HCT116 (cell line): Measurements from ENCODE around the gene ESM1. TPM values are rescaled to one million over a fixed set of nuclear protein-coding genes. Genes with fewer than 3 reads are reported as not detected.

Experiments
- ATAC-seq: fragments of 200-7000 bp; cut with Tn5 transposase; 2 replicates; pipeline ENCODE4 v1.9.1; 2020; ENCODE audit warnings: mild to moderate bottlenecking, moderate library complexity
- BruUV-seq: library from RNA; stranded (reverse); fragments of 400-500 nt; replicated peaks from 2 replicates; lab custom pipeline; 2021; lab: Mats Ljungman, UMichigan
- CTCF ChIA-PET: fragments of 300-600 bp; sonication (Branson Sonifier 250); formaldehyde crosslinking; loops from one replicate; lab custom pipeline; 2021; ENCODE audit warnings: antibody characterized with exemption; lab: Charles Lee
- POLR2A ChIA-PET: fragments of 300-600, 350-600 bp; sonication (Branson Sonifier 250); formaldehyde crosslinking; loops from one replicate; lab custom pipeline; 2021; ENCODE audit warnings: antibody characterized with exemption; lab: Charles Lee
- RAD21 ChIA-PET, 2 experiments: fragments of 300-600 bp; sonication (Branson Sonifier 250); formaldehyde crosslinking; loops; one replicate each; lab custom pipeline; 2023; ENCODE audit warnings: low total read pairs in 2 of 2; ENCODE audit not compliant: uncharacterized antibody in 2 of 2, unreplicated experiment in 2 of 2, low non-redundant PET in 1 of 2; lab: Charles Lee
- DNase-seq: peaks from one replicate; pipeline ENCODE4 v3.0.0-alpha.2; 2010; ENCODE audit warnings: low read depth, low spot score
- H2AFZ ChIP-seq: fragments of 200-600 bp; shearing (Covaris generic), sonication (generic); 2 replicates; pipeline ENCODE4 v1.6.1; 2017; ENCODE audit warnings: low read depth, mixed run types, mixed read lengths, antibody characterized with exemption, low read length; ENCODE audit not compliant: poor library complexity, severe bottlenecking
- H3K27ac ChIP-seq: 2 replicates; pipeline ENCODE4 v1.5.1; 2012; ENCODE audit warnings: low read depth, low read length
- H3K27me3 ChIP-seq: fragments of 200-600 bp; sonication (generic); 2 replicates; pipeline ENCODE4 v1.6.1; 2016; ENCODE audit warnings: mixed run types, low read length, mixed read lengths; ENCODE audit not compliant: insufficient read depth
- H3K36me3 ChIP-seq, 2 experiments: fragments of 200-500 bp in 1 of 2; fragments of 200-600 bp in 1 of 2; sonication (Bioruptor generic) in 1 of 2; sonication (generic) in 1 of 2; 2 replicates each; pipeline versions ENCODE4 v1.5.1 to v1.6.1; 2014 to 2016; ENCODE audit warnings: low read length in 2 of 2, inconsistent platforms in 1 of 2, mixed read lengths in 1 of 2, mixed run types in 1 of 2; ENCODE audit not compliant: insufficient read depth in 2 of 2, control insufficient read depth in 1 of 2
- H3K4me1 ChIP-seq, 2 experiments: fragments of 200-600 bp in 1 of 2; sonication (generic) in 1 of 2; 2 replicates each; pipeline versions ENCODE4 v1.5.1 to v1.6.1; 2012 to 2017; ENCODE audit warnings: low read length in 2 of 2, inconsistent platforms in 1 of 2, mild to moderate bottlenecking in 1 of 2, mixed read lengths in 1 of 2, mixed run types in 1 of 2, moderate library complexity in 1 of 2; ENCODE audit not compliant: insufficient read depth in 2 of 2, control insufficient read depth in 1 of 2
- H3K4me2 ChIP-seq: fragments of 200-600 bp; sonication (generic); 2 replicates; pipeline ENCODE4 v1.6.1; 2017; ENCODE audit warnings: mixed run types, low read length, mixed read lengths
- H3K4me3 ChIP-seq, 2 experiments: fragments of 200-600 bp in 1 of 2; sonication (generic) in 1 of 2; replicated peaks in 1 of 2; 2 replicates each; pipeline ENCODE4 v1.5.1; 2011 to 2016; ENCODE audit warnings: low read length in 2 of 2, control low read depth in 1 of 2, low read depth in 1 of 2, mild to moderate bottlenecking in 1 of 2, mixed read lengths in 1 of 2, mixed run types in 1 of 2
- H3K79me2 ChIP-seq: fragments of 200-600 bp; sonication (generic); 2 replicates; pipeline ENCODE4 v1.6.1; 2017; ENCODE audit warnings: mild to moderate bottlenecking, mixed run types, low read length, moderate library complexity, mixed read lengths; ENCODE audit not compliant: insufficient read depth
- H3K9ac ChIP-seq: fragments of 200-600 bp; sonication (generic); 2 replicates; pipeline ENCODE4 v1.6.1; 2016; ENCODE audit warnings: low read length, mixed read lengths
- H3K9me2 ChIP-seq: fragments of 200-600 bp; sonication (generic), shearing (Covaris generic); 2 replicates; pipeline ENCODE4 v1.6.1; 2017; ENCODE audit warnings: mixed run types, mild to moderate bottlenecking, moderate library complexity; ENCODE audit not compliant: insufficient read depth
- H3K9me3 ChIP-seq, 2 experiments: fragments of 200-500 bp in 1 of 2; fragments of 200-600 bp in 1 of 2; sonication (Bioruptor generic) in 1 of 2; sonication (generic) in 1 of 2; 2 replicates each; pipeline ENCODE4 v1.6.1; 2014 to 2017; ENCODE audit warnings: low read length in 2 of 2, mixed read lengths in 2 of 2, inconsistent platforms in 1 of 2, low read depth in 1 of 2, mild to moderate bottlenecking in 1 of 2, mixed run types in 1 of 2, moderate library complexity in 1 of 2; ENCODE audit not compliant: control insufficient read depth in 1 of 2, insufficient read depth in 1 of 2
- H4K20me1 ChIP-seq: fragments of 200-600 bp; sonication (generic), shearing (Covaris generic); 2 replicates; pipeline ENCODE4 v1.6.1; 2017; ENCODE audit warnings: mixed run types, mild to moderate bottlenecking, moderate library complexity; ENCODE audit not compliant: insufficient read depth
- CTCF ChIP-seq, 3 experiments: fragments of 200-600 bp in 1 of 3; sonication (generic) in 1 of 3; IDR thresholded peaks in 2 of 3; conservative IDR thresholded peaks in 1 of 3; 2 replicates each; pipeline ENCODE4 v1.5.1; 2012 to 2017; ENCODE audit warnings: low read depth in 2 of 3, low read length in 2 of 3, antibody characterized with exemption in 1 of 3, borderline replicate concordance in 1 of 3, control low read depth in 1 of 3, mild to moderate bottlenecking in 1 of 3, mixed read lengths in 1 of 3, mixed run types in 1 of 3, moderate library complexity in 1 of 3; ENCODE audit not compliant: insufficient read depth in 1 of 3
- ELF1 ChIP-seq: IDR thresholded peaks from 2 replicates; pipeline ENCODE4 v1.6.1; 2012; ENCODE audit warnings: low read depth, borderline replicate concordance
- EZH2phosphoT487 ChIP-seq: fragments of 200-600 bp; IDR thresholded peaks from 2 replicates; pipeline ENCODE4 v1.6.1; 2018; ENCODE audit warnings: antibody characterized with exemption, borderline replicate concordance
- FOSL1 ChIP-seq: IDR thresholded peaks from 2 replicates; pipeline ENCODE4 v1.6.1; 2012; ENCODE audit warnings: low read depth
- POLR2A ChIP-seq: IDR thresholded peaks from 2 replicates; pipeline ENCODE4 v1.7.0; 2011; ENCODE audit warnings: borderline replicate concordance; ENCODE audit not compliant: insufficient read depth, insufficient read length; ENCODE audit errors: extremely low read depth
- RAD21 ChIP-seq: IDR thresholded peaks from 2 replicates; pipeline ENCODE4 v1.6.1; 2012; ENCODE audit warnings: low read depth, mild to moderate bottlenecking
- SIN3A ChIP-seq: IDR thresholded peaks from 2 replicates; pipeline ENCODE4 v1.6.1; 2012; ENCODE audit warnings: low read depth
- TCF7L2 ChIP-seq: IDR thresholded peaks from 2 replicates; pipeline ENCODE4 v1.7.0; 2011; ENCODE audit warnings: borderline replicate concordance, inconsistent platforms; ENCODE audit not compliant: insufficient read depth, insufficient read length; ENCODE audit errors: extremely low read depth
- ZNF274 ChIP-seq: fragments of 200-500 bp; sonication (Bioruptor generic); IDR thresholded peaks from 2 replicates; pipeline ENCODE4 v1.6.1; 2014; ENCODE audit warnings: mild to moderate bottlenecking, low read depth, low read length, inconsistent platforms
- intact Hi-C: fragments of 100-400 bp; cut with micrococcal nuclease; formaldehyde crosslinking; loops from 2 replicates; pipeline ENCODE4 v1.10.0; 2022
- total RNA-seq: library from RNA; stranded (reverse); gene quantifications from one replicate; pipeline ENCODE4 v1.2.1, GENCODE V29; 2021; ENCODE audit not compliant: unreplicated experiment
- TF ChIP-seq, protein P1 (sequence below): IDR thresholded peaks from 2 replicates; pipeline ENCODE4 v1.6.1; 2012
- TF ChIP-seq, protein P2 (sequence below): IDR thresholded peaks from 2 replicates; pipeline ENCODE4 v1.6.1; 2012

Gene ESM1
- total RNA-seq, 1 experiment from 2014 or later = not detected

- H3K4me3 ChIP-seq = no peak overlapping the region
- H2AFZ ChIP-seq = no peak overlapping the region
- CTCF ChIA-PET = interaction anchor here (0.7 to 4.7 kb wide), 27 partner anchors 9 to 215 kb away, joined by 3 to 74 read pairs (median 5); partner anchors contain the start of gene GPX8
- no peak overlapping the region for H3K4me2 ChIP-seq
- no peak overlapping the region for H3K9ac ChIP-seq
- no peaks in the 10 kb centered on the region for H3K9me3 ChIP-seq
- peaks cover 7% of the 10 kb centered on the region; the same call in 1 of the 2 replicates for H3K27me3 ChIP-seq
- no peaks in the 10 kb centered on the region for H3K36me3 ChIP-seq
- BruUV-seq = no TSS peak
- H3K79me2 ChIP-seq = no peaks in the 10 kb centered on the region
- H3K9me2 ChIP-seq = no peaks in the 10 kb centered on the region
- DNase-seq = peak; percentile 12
- peak; percentile 38 to 74 (median 59); a peak in 5 of 6 replicates for TF ChIP-seq CTCF (IDR thresholded peaks at IDR 0.05 in 2 of 3, conservative IDR thresholded peaks at IDR 0.05 in 1 of 3; ENCODE audit: borderline replicate concordance in 1 of 3, insufficient read depth in 1 of 3, low read depth in 2 of 3, low read length in 2 of 3)
- TF ChIP-seq FOSL1 = no peak
- TF ChIP-seq ELF1 = no peak
- TF ChIP-seq, protein P1, sequence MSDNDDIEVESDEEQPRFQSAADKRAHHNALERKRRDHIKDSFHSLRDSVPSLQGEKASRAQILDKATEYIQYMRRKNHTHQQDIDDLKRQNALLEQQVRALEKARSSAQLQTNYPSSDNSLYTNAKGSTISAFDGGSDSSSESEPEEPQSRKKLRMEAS = no peak
- TF ChIP-seq POLR2A = no peak
- TF ChIP-seq RAD21 = peak; percentile 46
- TF ChIP-seq SIN3A = no peak
- TF ChIP-seq, protein P2, sequence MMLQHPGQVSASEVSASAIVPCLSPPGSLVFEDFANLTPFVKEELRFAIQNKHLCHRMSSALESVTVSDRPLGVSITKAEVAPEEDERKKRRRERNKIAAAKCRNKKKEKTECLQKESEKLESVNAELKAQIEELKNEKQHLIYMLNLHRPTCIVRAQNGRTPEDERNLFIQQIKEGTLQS = no peak
- no peak for TF ChIP-seq EZH2phosphoT487
- TF ChIP-seq ZNF274 = no peak
- TF ChIP-seq TCF7L2 = no peak
- H4K20me1 ChIP-seq = no peaks in the 10 kb centered on the region
- no peak overlapping the region for H3K27ac ChIP-seq
- POLR2A ChIA-PET = no interaction called here
- intact Hi-C loops = no loop called here
- ATAC-seq = peak; percentile 73
- no peaks in the 10 kb centered on the region for H3K4me1 ChIP-seq
- RAD21 ChIA-PET = interaction anchor here (0.9 to 1.1 kb wide), 2 partner anchors 202 to 215 kb away, joined by 3 read pairs; partner anchors contain the start of gene GPX8 (in 1 of the 2)
Observed at GRCh38 chr5:54944364-54944763, 41.0 kb downstream of the ESM1 start.
